ENCODE measurements around the gene NOTCH4. TPM values are rescaled to one million over a fixed set of nuclear protein-coding genes. Genes with fewer than 3 reads are reported as not detected.
"Not testable (repeated sequence)": the region's sequence is repeated elsewhere in the genome, so short reads cannot be mapped to it uniquely, and the experiment has no call there.

Gene NOTCH4
- total RNA-seq, 1 donor from 2014 or later = 9.9 TPM

GRCh38 chr6:32195652-32195901 is 28.3 kb downstream of the NOTCH4 start:
- no peaks in the 10 kb centered on the region for H3K9me3 ChIP-seq (ENCODE audit: control insufficient read depth in 3 of 3, low read length in 3 of 3)
- peaks cover 29 to 46% (median 32%) of the 10 kb centered on the region in 3 donors for H3K4me1 ChIP-seq (ENCODE audit: control insufficient read depth in 3 of 3, insufficient read depth in 3 of 3, low read length in 3 of 3)
- H3K27me3 ChIP-seq (ENCODE audit: control insufficient read depth in 3 of 3, insufficient read depth in 3 of 3, low read length in 3 of 3) = peaks cover 0 to 1% (median 1%) of the 10 kb centered on the region in 3 donors
- H3K4me3 ChIP-seq (ENCODE audit: low read length in 3 of 3) = peak overlapping the region in 2 of 3 donors; percentile 99 to 100
- peak overlapping the region; percentile 98 for H3K27ac ChIP-seq (ENCODE audit: low read depth, low read length)
- H3K9ac ChIP-seq (ENCODE audit: low read depth in 1 of 3, low read length in 3 of 3) = peak overlapping the region in 2 of 3 donors; percentile 99 to 100
- no peaks in the 10 kb centered on the region for H3K36me3 ChIP-seq (ENCODE audit: control insufficient read depth in 3 of 3, insufficient read depth in 3 of 3, low read length in 3 of 3)

- Histone ChIP-seq H3K36me3 (ENCODE audit: control insufficient read depth in 3 of 3, insufficient read depth in 3 of 3, low read length in 3 of 3) (no peaks in the 10 kb centered on the region), H3K4me3 (ENCODE audit: low read length in 3 of 3) (peak overlapping the region; percentile 68 to 74 (median 74)), H3K27me3 (ENCODE audit: control insufficient read depth in 3 of 3, insufficient read depth in 3 of 3, low read length in 3 of 3) (no peaks in the 10 kb centered on the region), H3K9me3 (ENCODE audit: control insufficient read depth in 3 of 3, low read length in 3 of 3) (no peaks in the 10 kb centered on the region), H3K27ac (ENCODE audit: low read depth, low read length) (peak overlapping the region; percentile 86), H3K4me1 (ENCODE audit: control insufficient read depth in 3 of 3, insufficient read depth in 3 of 3, low read length in 3 of 3) (peaks cover 29 to 50% (median 36%) of the 10 kb centered on the region in 3 donors), H3K9ac (ENCODE audit: low read depth in 1 of 3, low read length in 3 of 3) (peak overlapping the region; percentile 78 to 86 (median 85))
These were observed 28.8 kb downstream of the NOTCH4 start for GRCh38 chr6:32194825-32195651.

- H3K4me3 ChIP-seq (ENCODE audit: low read length in 3 of 3) = peak overlapping the region in 1 of 3 donors; percentile 74
- H3K4me1 ChIP-seq (ENCODE audit: control insufficient read depth in 3 of 3, insufficient read depth in 3 of 3, low read length in 3 of 3) = peaks cover 29 to 50% (median 36%) of the 10 kb centered on the region in 3 donors
- H3K27ac ChIP-seq (ENCODE audit: low read depth, low read length) = peak overlapping the region; percentile 86
- H3K9ac ChIP-seq (ENCODE audit: low read depth in 1 of 3, low read length in 3 of 3) = peak overlapping the region in 2 of 3 donors; percentile 78 to 85
- no peaks in the 10 kb centered on the region for H3K27me3 ChIP-seq (ENCODE audit: control insufficient read depth in 3 of 3, insufficient read depth in 3 of 3, low read length in 3 of 3)
- no peaks in the 10 kb centered on the region for H3K36me3 ChIP-seq (ENCODE audit: control insufficient read depth in 3 of 3, insufficient read depth in 3 of 3, low read length in 3 of 3)
- H3K9me3 ChIP-seq (ENCODE audit: control insufficient read depth in 3 of 3, low read length in 3 of 3) = no peaks in the 10 kb centered on the region
These were observed 29.5 kb downstream of the NOTCH4 start for GRCh38 chr6:32194388-32194787.

- Histone ChIP-seq H3K9ac (ENCODE audit: low read depth in 1 of 3, low read length in 3 of 3) (peak overlapping the region in 2 of 3 donors; percentile 40 to 57), H3K27ac (ENCODE audit: low read depth, low read length) (peak overlapping the region; percentile 97), H3K4me1 (ENCODE audit: control insufficient read depth in 3 of 3, insufficient read depth in 3 of 3, low read length in 3 of 3) (peaks cover 41 to 61% (median 49%) of the 10 kb centered on the region in 3 donors)
- H3K36me3 ChIP-seq (ENCODE audit: control insufficient read depth in 3 of 3, insufficient read depth in 3 of 3, low read length in 3 of 3); H3K4me3 ChIP-seq (ENCODE audit: low read length in 3 of 3); H3K9me3 ChIP-seq (ENCODE audit: control insufficient read depth in 3 of 3, low read length in 3 of 3); H3K27me3 ChIP-seq (ENCODE audit: control insufficient read depth in 3 of 3, insufficient read depth in 3 of 3, low read length in 3 of 3): not testable (repeated sequence)
These were observed 30.8 kb downstream of the NOTCH4 start for GRCh38 chr6:32193096-32193495.

GRCh38 chr6:32192608-32193039 is 31.2 kb downstream of the NOTCH4 start, which contains the start of gene GPSM3:
Gene GPSM3 (minus strand): TSS chr6:32192643. CDS start chr6:32192513, 130 bp downstream.
- no peaks in the 10 kb centered on the region for H3K27me3 ChIP-seq (ENCODE audit: control insufficient read depth in 3 of 3, insufficient read depth in 3 of 3, low read length in 3 of 3)
- H3K9ac ChIP-seq (ENCODE audit: low read depth in 1 of 3, low read length in 3 of 3) = peak within 1 kb of the TSS; percentile 40 to 95 (median 57)
- peak within 1 kb of the TSS; percentile 41 to 55 (median 51) for H3K4me3 ChIP-seq (ENCODE audit: low read length in 3 of 3)
- H3K27ac ChIP-seq (ENCODE audit: low read depth, low read length) = peak within 1 kb of the TSS; percentile 97
- H3K36me3 ChIP-seq (ENCODE audit: control insufficient read depth in 3 of 3, insufficient read depth in 3 of 3, low read length in 3 of 3) = peaks cover 2 to 5% (median 2%) of the 10 kb centered on the region in 3 donors
- H3K9me3 ChIP-seq (ENCODE audit: control insufficient read depth in 3 of 3, low read length in 3 of 3) = no peaks in the 10 kb centered on the region
- H3K4me1 ChIP-seq (ENCODE audit: control insufficient read depth in 3 of 3, insufficient read depth in 3 of 3, low read length in 3 of 3) = peaks cover 45 to 66% (median 52%) of the 10 kb centered on the region in 3 donors

- peak overlapping the region; percentile 97 for H3K27ac ChIP-seq (ENCODE audit: low read depth, low read length)
- peaks cover 8 to 11% (median 8%) of the 10 kb centered on the region in 3 donors for H3K36me3 ChIP-seq (ENCODE audit: control insufficient read depth in 3 of 3, insufficient read depth in 3 of 3, low read length in 3 of 3)
- H3K4me1 ChIP-seq (ENCODE audit: control insufficient read depth in 3 of 3, insufficient read depth in 3 of 3, low read length in 3 of 3) = peaks cover 43 to 64% (median 54%) of the 10 kb centered on the region in 3 donors
- no peaks in the 10 kb centered on the region for H3K9me3 ChIP-seq (ENCODE audit: control insufficient read depth in 3 of 3, low read length in 3 of 3)
- no peaks in the 10 kb centered on the region for H3K27me3 ChIP-seq (ENCODE audit: control insufficient read depth in 3 of 3, insufficient read depth in 3 of 3, low read length in 3 of 3)
- peak overlapping the region; percentile 22 to 55 (median 51) for H3K4me3 ChIP-seq (ENCODE audit: low read length in 3 of 3)
- peak overlapping the region; percentile 32 to 45 (median 33) for H3K9ac ChIP-seq (ENCODE audit: low read depth in 1 of 3, low read length in 3 of 3)
These were observed 31.9 kb downstream of the NOTCH4 start for GRCh38 chr6:32191696-32192607.

GRCh38 chr6:32190911-32191677 is 32.8 kb downstream of the NOTCH4 start:
- Histone ChIP-seq H3K4me3 (ENCODE audit: low read length in 3 of 3) (peak overlapping the region; percentile 36 to 94 (median 86)), H3K9me3 (ENCODE audit: control insufficient read depth in 3 of 3, low read length in 3 of 3) (no peaks in the 10 kb centered on the region), H3K4me1 (ENCODE audit: control insufficient read depth in 3 of 3, insufficient read depth in 3 of 3, low read length in 3 of 3) (peaks cover 40 to 65% (median 55%) of the 10 kb centered on the region in 3 donors), H3K27ac (ENCODE audit: low read depth, low read length) (peak overlapping the region; percentile 97), H3K9ac (ENCODE audit: low read depth in 1 of 3, low read length in 3 of 3) (peak overlapping the region; percentile 87 to 95 (median 91)), H3K27me3 (ENCODE audit: control insufficient read depth in 3 of 3, insufficient read depth in 3 of 3, low read length in 3 of 3) (no peaks in the 10 kb centered on the region), H3K36me3 (ENCODE audit: control insufficient read depth in 3 of 3, insufficient read depth in 3 of 3, low read length in 3 of 3) (peaks cover 15 to 16% (median 15%) of the 10 kb centered on the region in 3 donors)

- peaks cover 42 to 62% (median 58%) of the 10 kb centered on the region in 3 donors for H3K4me1 ChIP-seq (ENCODE audit: control insufficient read depth in 3 of 3, insufficient read depth in 3 of 3, low read length in 3 of 3)
These were observed 33.6 kb downstream of the NOTCH4 start, which contains the start of gene PBX2 for GRCh38 chr6:32190054-32190851. Gene PBX2 (minus strand): TSS chr6:32190202. CDS start chr6:32189915, 287 bp downstream.

More at GRCh38 chr6:32190054-32190851, 33.6 kb downstream of the NOTCH4 start, which contains the start of gene PBX2:
- Histone ChIP-seq H3K27ac (ENCODE audit: low read depth, low read length) (peak within 1 kb of the TSS; percentile 97), H3K27me3 (ENCODE audit: control insufficient read depth in 3 of 3, insufficient read depth in 3 of 3, low read length in 3 of 3) (no peaks in the 10 kb centered on the region), H3K9ac (ENCODE audit: low read depth in 1 of 3, low read length in 3 of 3) (peak within 1 kb of the TSS; percentile 87 to 95 (median 91)), H3K9me3 (ENCODE audit: control insufficient read depth in 3 of 3, low read length in 3 of 3) (no peaks in the 10 kb centered on the region), H3K36me3 (ENCODE audit: control insufficient read depth in 3 of 3, insufficient read depth in 3 of 3, low read length in 3 of 3) (peaks cover 15 to 16% (median 15%) of the 10 kb centered on the region in 3 donors), H3K4me3 (ENCODE audit: low read length in 3 of 3) (peak within 1 kb of the TSS; percentile 86 to 94 (median 87))

Measured in skeletal muscle tissue (tissue), 4 donors.